ENCODE results near the gene ELFN1.

Gene ELFN1

DNA sequence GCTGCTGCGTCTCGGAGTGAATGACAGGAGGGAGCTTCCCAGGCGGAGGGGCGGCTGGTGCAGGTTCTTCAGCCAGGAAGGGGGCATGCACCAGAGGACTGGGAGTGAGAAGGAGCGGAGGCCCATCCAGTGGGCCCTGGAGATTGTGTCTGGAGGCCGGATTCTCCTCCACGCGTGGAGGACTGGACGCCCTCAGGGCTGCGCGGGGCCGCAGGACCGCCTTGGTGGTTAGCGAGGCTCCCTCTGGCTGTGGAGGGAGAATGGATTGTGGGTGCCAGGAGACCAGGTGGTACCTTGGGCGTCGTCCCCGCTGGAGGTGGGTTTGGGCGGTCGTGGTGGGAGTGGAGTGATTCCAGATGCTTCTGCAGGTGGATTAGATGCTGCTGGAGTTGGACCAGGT, 68.9 kb downstream of the ELFN1 start:
- in situ Hi-C loops (cut with MboI; ENCODE audit: low sequenced_read_pairs) = no loop called here

DNA sequence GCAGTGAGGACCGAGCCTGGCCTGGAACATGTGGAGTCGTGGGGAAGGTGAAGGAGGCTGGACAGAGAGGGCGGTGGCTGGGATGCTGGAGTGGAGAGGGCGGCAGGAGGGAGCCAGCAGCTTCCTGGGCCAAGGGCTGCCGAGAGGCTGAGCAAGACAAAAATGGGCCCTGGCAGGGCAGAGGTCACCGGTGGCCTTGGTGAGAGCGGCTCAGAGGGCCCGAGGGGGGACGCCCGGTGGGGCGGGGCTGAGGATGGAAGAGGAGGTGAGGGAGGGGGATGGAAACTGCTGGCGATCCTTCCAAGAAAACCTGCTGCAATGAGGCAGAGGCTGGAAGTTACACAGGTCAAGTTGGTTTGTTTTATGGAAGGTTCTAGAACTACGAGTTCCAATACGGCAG, 69.5 kb downstream of the ELFN1 start:
- in situ Hi-C loops (cut with MboI; ENCODE audit: low sequenced_read_pairs) = no loop called here

GRCh38 chr7:1740214-1740613, 70.1 kb downstream of the ELFN1 start:
- in situ Hi-C loops (cut with MboI; ENCODE audit: low sequenced_read_pairs) = no loop called here

- in situ Hi-C loops (cut with MboI; ENCODE audit: low sequenced_read_pairs) = no loop called here
Measured at GRCh38 chr7:1741246-1741645, 71.2 kb downstream of the ELFN1 start.

GRCh38 chr7:1741751-1742554, 71.9 kb downstream of the ELFN1 start:
- in situ Hi-C loops (cut with MboI; ENCODE audit: low sequenced_read_pairs) = no loop called here

- in situ Hi-C loops (cut with MboI; ENCODE audit: low sequenced_read_pairs) = no loop called here
Measured at GRCh38 chr7:1742555-1743303, 72.7 kb downstream of the ELFN1 start.

GRCh38 chr7:1743481-1744230, 73.6 kb downstream of the ELFN1 start:
- in situ Hi-C loops (cut with MboI; ENCODE audit: low sequenced_read_pairs) = no loop called here

DNA sequence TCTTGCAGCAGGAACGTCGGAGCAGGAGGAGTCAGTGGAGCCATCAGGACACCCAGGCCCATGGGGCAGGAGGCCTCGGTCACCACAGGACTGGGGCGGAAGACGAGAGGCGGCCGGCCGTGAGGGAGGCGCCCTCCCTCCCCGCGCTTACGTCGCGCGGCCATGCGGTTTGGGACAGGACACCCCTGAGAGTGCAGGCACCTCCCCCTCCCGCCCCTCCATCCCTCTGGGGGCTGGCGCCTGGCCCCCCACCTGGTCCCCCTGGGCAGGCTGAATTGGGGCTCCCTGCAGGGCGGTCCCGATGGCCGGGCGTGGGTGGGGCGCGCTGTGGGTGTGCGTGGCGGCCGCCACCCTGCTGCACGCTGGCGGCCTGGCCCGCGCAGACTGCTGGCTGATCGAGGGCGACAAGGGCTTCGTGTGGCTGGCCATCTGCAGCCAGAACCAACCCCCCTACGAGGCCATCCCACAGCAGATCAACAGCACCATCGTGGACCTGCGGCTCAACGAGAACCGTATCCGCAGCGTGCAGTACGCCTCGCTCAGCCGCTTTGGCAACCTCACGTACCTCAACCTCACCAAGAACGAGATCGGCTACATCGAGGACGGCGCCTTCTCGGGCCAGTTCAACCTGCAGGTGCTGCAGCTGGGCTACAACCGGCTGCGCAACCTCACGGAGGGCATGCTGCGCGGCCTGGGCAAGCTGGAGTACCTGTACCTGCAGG, 74.4 kb downstream of the ELFN1 start:
- in situ Hi-C loops (cut with MboI; ENCODE audit: low sequenced_read_pairs) = no loop called here

DNA sequence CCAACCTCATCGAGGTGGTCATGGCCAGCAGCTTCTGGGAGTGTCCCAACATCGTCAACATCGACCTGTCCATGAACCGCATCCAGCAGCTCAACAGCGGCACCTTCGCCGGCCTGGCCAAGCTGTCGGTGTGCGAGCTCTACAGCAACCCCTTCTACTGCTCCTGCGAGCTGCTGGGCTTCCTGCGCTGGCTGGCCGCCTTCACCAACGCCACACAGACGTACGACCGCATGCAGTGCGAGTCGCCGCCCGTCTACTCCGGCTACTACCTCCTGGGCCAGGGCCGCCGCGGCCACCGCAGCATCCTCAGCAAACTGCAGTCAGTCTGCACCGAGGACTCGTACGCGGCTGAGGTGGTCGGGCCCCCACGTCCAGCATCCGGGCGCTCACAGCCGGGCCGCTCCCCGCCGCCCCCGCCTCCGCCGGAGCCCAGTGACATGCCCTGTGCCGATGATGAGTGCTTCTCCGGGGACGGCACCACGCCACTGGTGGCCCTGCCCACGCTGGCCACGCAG, 75.0 kb downstream of the ELFN1 start:
- in situ Hi-C loops (cut with MboI; ENCODE audit: low sequenced_read_pairs) = no loop called here

GRCh38 chr7:1745576-1746490, 75.8 kb downstream of the ELFN1 start:
- in situ Hi-C loops (cut with MboI; ENCODE audit: low sequenced_read_pairs) = no loop called here

DNA sequence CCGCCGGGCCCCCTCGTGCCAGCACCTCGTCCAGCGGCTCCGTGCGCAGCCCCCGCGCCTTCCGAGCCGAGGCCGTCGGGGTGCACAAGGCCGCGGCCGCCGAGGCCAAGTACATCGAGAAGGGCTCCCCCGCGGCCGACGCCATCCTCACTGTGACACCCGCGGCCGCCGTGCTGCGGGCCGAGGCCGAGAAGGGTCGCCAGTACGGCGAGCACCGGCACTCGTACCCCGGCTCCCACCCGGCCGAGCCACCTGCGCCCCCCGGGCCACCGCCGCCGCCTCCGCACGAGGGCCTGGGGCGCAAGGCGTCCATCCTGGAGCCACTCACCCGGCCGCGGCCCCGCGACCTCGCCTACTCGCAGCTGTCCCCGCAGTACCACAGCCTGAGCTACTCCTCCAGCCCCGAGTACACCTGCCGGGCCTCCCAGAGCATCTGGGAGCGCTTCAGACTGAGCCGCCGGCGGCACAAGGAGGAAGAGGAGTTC, 76.5 kb downstream of the ELFN1 start:
- in situ Hi-C loops (cut with MboI; ENCODE audit: low sequenced_read_pairs) = no loop called here

DNA sequence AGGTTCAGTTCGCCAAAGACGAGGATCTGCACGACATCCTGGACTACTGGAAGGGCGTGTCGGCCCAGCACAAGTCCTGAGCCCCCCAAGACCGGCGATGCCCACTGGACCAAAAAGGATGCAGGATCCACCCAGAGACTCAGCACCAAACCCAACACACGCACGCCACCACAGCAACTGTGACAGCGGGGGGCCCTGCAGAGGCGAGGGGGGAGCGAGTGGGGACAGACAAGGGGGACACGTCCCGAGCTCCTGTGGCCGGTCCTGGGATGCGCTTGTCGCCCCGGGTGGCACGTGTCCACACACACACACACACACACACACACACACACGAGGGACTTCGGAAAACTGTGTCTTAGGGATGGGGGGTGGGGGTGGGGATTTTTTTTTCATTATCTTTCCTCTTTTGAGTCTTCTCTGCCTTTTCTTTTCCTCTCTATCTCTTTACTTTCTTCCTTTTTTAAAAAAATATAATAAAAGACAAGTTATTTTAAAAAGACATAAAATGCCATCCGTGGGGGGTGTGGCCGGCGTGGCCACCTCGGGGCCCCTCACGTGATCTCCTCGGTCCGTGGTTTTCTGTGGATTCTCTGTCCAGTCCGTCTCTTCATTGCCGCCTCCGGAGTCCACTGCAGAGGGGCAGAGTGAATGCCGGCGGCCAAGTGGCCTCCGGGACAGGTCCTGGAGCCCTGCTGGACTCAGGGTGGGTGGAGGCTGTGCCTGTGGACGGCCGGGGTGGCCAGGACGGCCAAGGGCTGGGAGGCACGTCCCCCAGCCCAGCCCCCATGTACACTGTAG, 77.1 kb downstream of the ELFN1 start:
- in situ Hi-C loops (cut with MboI; ENCODE audit: low sequenced_read_pairs) = no loop called here

DNA sequence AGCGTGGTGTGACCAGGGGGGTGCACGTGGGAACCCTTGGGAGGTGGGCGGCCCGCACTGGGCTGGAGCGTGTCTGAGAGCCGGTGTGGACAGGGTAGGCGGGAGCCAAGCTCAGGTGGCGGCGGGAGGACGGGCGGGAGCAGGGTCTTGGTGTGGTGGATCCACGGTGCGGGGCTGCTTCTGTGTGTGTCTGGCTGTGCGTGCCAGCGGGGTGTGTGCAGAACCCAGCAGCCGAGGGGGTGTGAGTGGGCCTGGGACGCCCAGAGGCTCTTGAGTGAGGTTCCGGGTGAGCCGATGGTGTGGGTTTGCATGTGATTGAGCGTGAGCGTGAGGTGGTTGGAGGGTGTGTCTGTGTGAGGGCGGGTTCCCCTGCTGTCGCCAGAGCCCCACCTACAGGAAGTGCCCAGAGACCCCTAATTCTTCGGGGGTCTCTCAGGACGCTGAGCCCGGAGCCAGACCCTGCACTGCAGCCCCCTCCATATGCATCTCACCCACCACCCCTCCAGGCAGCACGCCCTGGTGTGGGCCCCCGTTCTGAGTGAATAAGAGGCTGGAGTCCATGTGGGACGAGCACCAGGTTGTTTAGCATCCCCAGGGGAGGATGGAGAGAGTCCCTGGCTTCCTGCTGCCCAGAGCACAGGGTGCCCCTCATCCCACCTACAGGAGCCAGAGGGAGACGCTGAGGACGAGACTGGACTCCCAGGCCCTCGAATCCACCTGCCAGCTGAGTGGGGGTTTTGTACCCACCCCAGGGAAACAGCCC, 78.2 kb downstream of the ELFN1 start:
- in situ Hi-C loops (cut with MboI; ENCODE audit: low sequenced_read_pairs) = no loop called here

DNA sequence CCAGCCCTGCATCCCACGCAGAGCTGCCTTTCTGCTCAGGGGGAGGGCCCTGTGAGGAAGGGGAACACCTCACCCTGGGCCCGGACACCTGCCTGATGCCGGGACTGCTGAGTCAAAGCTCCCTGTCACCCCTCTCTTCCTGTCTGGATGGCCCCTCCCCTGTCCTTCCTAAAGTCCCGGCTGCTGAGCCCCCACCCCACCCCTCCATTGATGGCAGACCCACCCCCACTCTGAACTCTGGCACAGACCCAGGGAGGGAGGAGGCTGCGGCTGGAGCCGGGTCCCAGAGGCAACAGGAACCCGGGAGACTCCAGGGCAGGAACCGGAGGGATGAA, 78.7 kb downstream of the ELFN1 start:
- in situ Hi-C loops (cut with MboI; ENCODE audit: low sequenced_read_pairs) = no loop called here

GRCh38 chr7:1749351-1749863, 79.3 kb downstream of the ELFN1 start:
- in situ Hi-C loops (cut with MboI; ENCODE audit: low sequenced_read_pairs) = no loop called here

DNA sequence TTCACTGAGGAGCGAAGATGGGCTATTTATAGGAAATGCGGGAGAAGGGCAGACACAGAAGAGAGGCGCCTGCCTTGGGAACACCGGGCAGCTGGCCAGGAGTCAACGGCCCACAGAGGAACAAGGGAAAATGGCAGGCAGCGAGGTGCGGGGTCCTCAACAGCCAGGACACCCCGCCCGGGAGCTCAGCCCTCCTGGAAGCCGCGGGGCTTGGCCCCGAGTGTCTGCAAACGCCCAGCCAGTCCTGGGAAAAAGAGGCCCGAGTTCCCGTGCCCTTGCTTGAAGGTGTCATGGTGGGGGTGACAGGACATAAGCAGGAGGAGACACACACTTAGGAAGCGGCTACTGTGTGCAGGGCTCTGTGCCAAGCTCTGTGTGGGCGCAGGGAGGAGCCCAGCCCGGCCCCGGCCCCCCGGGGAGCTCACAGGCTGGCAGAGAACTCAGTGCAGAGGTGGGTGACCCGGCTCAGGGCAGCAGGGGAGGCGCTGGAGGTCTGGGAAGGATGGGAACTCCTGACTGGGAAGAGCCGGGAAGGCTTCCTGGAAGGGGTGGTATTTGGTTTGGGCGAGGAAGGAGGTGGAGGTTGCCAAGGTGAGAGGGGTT, 79.9 kb downstream of the ELFN1 start:
- in situ Hi-C loops (cut with MboI; ENCODE audit: low sequenced_read_pairs) = no loop called here

GRCh38 chr7:1750541-1751021, 80.5 kb downstream of the ELFN1 start:
- in situ Hi-C loops (cut with MboI; ENCODE audit: low sequenced_read_pairs) = no loop called here
